HG02759 (cell line): ENCODE data around the gene WFDC12.
"Not testable (repeated sequence)": the region's sequence is repeated elsewhere in the genome, so short reads cannot be mapped to it uniquely, and the experiment has no call there.

Experiments used
- ATAC-seq: cut with Tn5 transposase; IDR thresholded peaks from one replicate; pipeline ENCODE4 v1.9.1; 2021; ENCODE audit warnings: mild to moderate bottlenecking, moderate library complexity; ENCODE audit not compliant: unreplicated experiment

Gene WFDC12

GRCh38 chr20:45124365-45124764, at the start of gene WFDC12:
Gene WFDC12, minus strand, starts transcription at chr20:45124465. Its CDS starts 18 bp downstream, at chr20:45124447.
- ATAC-seq: no peak

- no peak for ATAC-seq
Measured at GRCh38 chr20:45173522-45173921, 49.3 kb upstream of the WFDC12 start.

- ATAC-seq: no peak
Measured at GRCh38 chr20:45164906-45165305, 40.6 kb upstream of the WFDC12 start.

GRCh38 chr20:45163083-45163803, 39.0 kb upstream of the WFDC12 start:
- no peak for ATAC-seq

- no peak for ATAC-seq
Measured at GRCh38 chr20:45157962-45158361, 33.7 kb upstream of the WFDC12 start.

- no peak for ATAC-seq
Measured at GRCh38 chr20:45156713-45157112, 32.4 kb upstream of the WFDC12 start.

GRCh38 chr20:45154794-45155193, 30.5 kb upstream of the WFDC12 start:
- ATAC-seq: not testable (repeated sequence)

- ATAC-seq: no peak
Measured at GRCh38 chr20:45154183-45154582, 29.9 kb upstream of the WFDC12 start.

- no peak for ATAC-seq
Measured at GRCh38 chr20:45153752-45154151, 29.5 kb upstream of the WFDC12 start.

- ATAC-seq: no peak
Measured at GRCh38 chr20:45153147-45153546, 28.9 kb upstream of the WFDC12 start.

- ATAC-seq: no peak
Measured at GRCh38 chr20:45152405-45152804, 28.1 kb upstream of the WFDC12 start.

- ATAC-seq: no peak
Measured at GRCh38 chr20:45149062-45149461, 24.8 kb upstream of the WFDC12 start.

GRCh38 chr20:45140836-45141235, 16.6 kb upstream of the WFDC12 start:
- no peak for ATAC-seq

- not testable (repeated sequence) for ATAC-seq
Measured at GRCh38 chr20:45139733-45140375, 15.6 kb upstream of the WFDC12 start.

- no peak for ATAC-seq
Measured at GRCh38 chr20:45138561-45139300, 14.5 kb upstream of the WFDC12 start.

- ATAC-seq: no peak
Measured at GRCh38 chr20:45136911-45137310, 12.6 kb upstream of the WFDC12 start.

GRCh38 chr20:45128099-45128498, 3.8 kb upstream of the WFDC12 start:
- ATAC-seq: no peak

GRCh38 chr20:45121388-45121787, 2.9 kb downstream of the WFDC12 start:
- ATAC-seq: no peak

GRCh38 chr20:45119556-45120266, 4.6 kb downstream of the WFDC12 start:
- ATAC-seq: no peak

- ATAC-seq: no peak
Measured at GRCh38 chr20:45118028-45118427, 6.2 kb downstream of the WFDC12 start.

GRCh38 chr20:45117581-45117980, 6.7 kb downstream of the WFDC12 start:
- ATAC-seq: no peak
